Fibroblast of lung (primary cell): ENCODE measurements around the gene MACF1.

Experiments
- EZH2 ChIP-seq: IDR thresholded peaks from 2 replicates; pipeline ENCODE4 v1.5.1; 2012; ENCODE audit warnings: low read length, control low read depth, mild to moderate bottlenecking; ENCODE audit errors: missing control alignments
- TF ChIP-seq, protein P1 (sequence below), 2 donors: IDR thresholded peaks in 1 of 2; conservative IDR thresholded peaks in 1 of 2; 1 replicate in 1 of 2; 2 replicates in 1 of 2; pipeline ENCODE4 v1.5.1; 2011 to 2012; ENCODE audit warnings: low read length in 2 of 2, control low read depth in 1 of 2, inconsistent platforms in 1 of 2, low read depth in 1 of 2, mild to moderate bottlenecking in 1 of 2

GRCh38 chr1:39398278-39399021 is 194.0 kb downstream of the MACF1 start:
- TF ChIP-seq, protein P1, sequence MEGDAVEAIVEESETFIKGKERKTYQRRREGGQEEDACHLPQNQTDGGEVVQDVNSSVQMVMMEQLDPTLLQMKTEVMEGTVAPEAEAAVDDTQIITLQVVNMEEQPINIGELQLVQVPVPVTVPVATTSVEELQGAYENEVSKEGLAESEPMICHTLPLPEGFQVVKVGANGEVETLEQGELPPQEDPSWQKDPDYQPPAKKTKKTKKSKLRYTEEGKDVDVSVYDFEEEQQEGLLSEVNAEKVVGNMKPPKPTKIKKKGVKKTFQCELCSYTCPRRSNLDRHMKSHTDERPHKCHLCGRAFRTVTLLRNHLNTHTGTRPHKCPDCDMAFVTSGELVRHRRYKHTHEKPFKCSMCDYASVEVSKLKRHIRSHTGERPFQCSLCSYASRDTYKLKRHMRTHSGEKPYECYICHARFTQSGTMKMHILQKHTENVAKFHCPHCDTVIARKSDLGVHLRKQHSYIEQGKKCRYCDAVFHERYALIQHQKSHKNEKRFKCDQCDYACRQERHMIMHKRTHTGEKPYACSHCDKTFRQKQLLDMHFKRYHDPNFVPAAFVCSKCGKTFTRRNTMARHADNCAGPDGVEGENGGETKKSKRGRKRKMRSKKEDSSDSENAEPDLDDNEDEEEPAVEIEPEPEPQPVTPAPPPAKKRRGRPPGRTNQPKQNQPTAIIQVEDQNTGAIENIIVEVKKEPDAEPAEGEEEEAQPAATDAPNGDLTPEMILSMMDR (conservative IDR thresholded peaks at IDR 0.05 in 1 of 2, IDR thresholded peaks at IDR 0.05 in 1 of 2; ENCODE audit: low read depth in 1 of 2, low read length in 2 of 2), result peak in 1 of 2 donors; percentile 11
- TF ChIP-seq EZH2, result no peak
